ENCODE data around the gene DSG3.

DSG3 gene

GRCh38 chr18:31516437-31516836, 68.9 kb downstream of the DSG3 start:
- H3K79me2 ChIP-seq (ENCODE audit: insufficient read depth, low read length): no peaks in the 10 kb centered on the region
- H3K4me3 ChIP-seq (ENCODE audit: low read length, poor library complexity, severe bottlenecking): no peak overlapping the region
- no peak overlapping the region for H2AFZ ChIP-seq (ENCODE audit: low read length)
- no peaks in the 10 kb centered on the region for H4K20me1 ChIP-seq (ENCODE audit: insufficient read depth, low read length, poor library complexity, severe bottlenecking)
- no peaks in the 10 kb centered on the region for H3F3A ChIP-seq (ENCODE audit: low read depth)
- H3K27me3 ChIP-seq (ENCODE audit: insufficient read depth, low read length, poor library complexity, severe bottlenecking): no peaks in the 10 kb centered on the region
- H3K36me3 ChIP-seq (ENCODE audit: insufficient read depth, low read length): no peaks in the 10 kb centered on the region
- TF ChIP-seq CTCF (conservative IDR thresholded peaks at IDR 0.05; ENCODE audit: low read length): no peak
- no peak overlapping the region for H3K9ac ChIP-seq (ENCODE audit: low read depth, low read length, poor library complexity, severe bottlenecking)
- no peaks in the 10 kb centered on the region for H3K9me3 ChIP-seq (ENCODE audit: insufficient read depth, low read depth, low read length)
- no peaks in the 10 kb centered on the region for H3K9me2 ChIP-seq (replicated peaks; ENCODE audit: low read depth, low read length)
- no peaks in the 10 kb centered on the region for H3K4me1 ChIP-seq (ENCODE audit: insufficient read depth, low read length, poor library complexity, severe bottlenecking)
- no peak overlapping the region for H3K4me2 ChIP-seq (ENCODE audit: low read depth, low read length, poor library complexity, severe bottlenecking)

- Histone ChIP-seq H3K9me3 (ENCODE audit: insufficient read depth, low read depth, low read length) (no peaks in the 10 kb centered on the region), H3K9ac (ENCODE audit: low read depth, low read length, poor library complexity, severe bottlenecking) (no peak overlapping the region), H3K4me3 (ENCODE audit: low read length, poor library complexity, severe bottlenecking) (no peak overlapping the region), H3F3A (ENCODE audit: low read depth) (no peaks in the 10 kb centered on the region), H3K27me3 (ENCODE audit: insufficient read depth, low read length, poor library complexity, severe bottlenecking) (no peaks in the 10 kb centered on the region), H3K79me2 (ENCODE audit: insufficient read depth, low read length) (no peaks in the 10 kb centered on the region), H4K20me1 (ENCODE audit: insufficient read depth, low read length, poor library complexity, severe bottlenecking) (no peaks in the 10 kb centered on the region), H3K9me2 (replicated peaks; ENCODE audit: low read depth, low read length) (no peaks in the 10 kb centered on the region), H2AFZ (ENCODE audit: low read length) (no peak overlapping the region), H3K36me3 (ENCODE audit: insufficient read depth, low read length) (no peaks in the 10 kb centered on the region), H3K4me2 (ENCODE audit: low read depth, low read length, poor library complexity, severe bottlenecking) (no peak overlapping the region), H3K4me1 (ENCODE audit: insufficient read depth, low read length, poor library complexity, severe bottlenecking) (no peaks in the 10 kb centered on the region)
- no peak for TF ChIP-seq EZH2phosphoT487 (IDR thresholded peaks at IDR 0.05; ENCODE audit: borderline replicate concordance)
- no peak for TF ChIP-seq CTCF (conservative IDR thresholded peaks at IDR 0.05; ENCODE audit: low read length)
Measured at GRCh38 chr18:31526374-31526773, 78.8 kb downstream of the DSG3 start.

Data from Loucy (cell line).